HG03354 (cell line): ENCODE measurements around the gene ATP6V0A1.

Source experiments
- ATAC-seq: cut with Tn5 transposase; IDR thresholded peaks from one replicate; pipeline ENCODE4 v1.9.1; 2021; ENCODE audit warnings: mild to moderate bottlenecking; ENCODE audit not compliant: unreplicated experiment, poor library complexity, severe bottlenecking

ATP6V0A1 gene

GRCh38 chr17:42571435-42572225, 113.0 kb downstream of the ATP6V0A1 start:
- no peak for ATAC-seq
